Right lobe of liver (tissue), 4 donors: Measurements from ENCODE around the gene ABCA6.

Experiments used
- CTCF ChIP-seq, 4 donors: fragments of 200-600 bp in 3 of 4; fragments of 450-650 bp in 1 of 4; IDR thresholded peaks; one replicate each; pipeline versions ENCODE4 v1.5.1 to v1.8.0; 2016 to 2022; ENCODE audit warnings: antibody characterized with exemption in 4 of 4, mild to moderate bottlenecking in 2 of 4
- POLR2A ChIP-seq: fragments of 450-650 bp; IDR thresholded peaks from one replicate; pipeline ENCODE4 v1.6.1; 2017; ENCODE audit warnings: antibody characterized with exemption, mild to moderate bottlenecking
- donor health status: DM: no; HTN: no; CAD: no.
- donor health status: DM: no; HTN: no; CAD: no.
- donor health status: DM: no; HTN: yes; CAD: no.

GRCh38 chr17:69031839-69032238 is 109.9 kb downstream of the ABCA6 start:
- TF ChIP-seq CTCF (IDR thresholded peaks at IDR 0.05) (no peak), POLR2A (no peak)
